Inferior parietal cortex (tissue), 1 donor: ENCODE results near the gene CARNS1.

ENCODE experiments used
- DNase-seq: peaks from one replicate; pipeline ENCODE4 v3.0.0-alpha.2; 2016; ENCODE audit errors: extremely low spot score

The CARNS1 gene

GRCh38 chr11:67415501-67416304 is at the start of gene CARNS1:
Gene CARNS1, plus strand, starts transcription at chr11:67415678. Its CDS starts 522 bp downstream, at chr11:67416200.
- DNase-seq: no peak

GRCh38 chr11:67365736-67366444 is 49.6 kb upstream of the CARNS1 start:
- DNase-seq: no peak

- no peak for DNase-seq
These were observed 48.9 kb upstream of the CARNS1 start for GRCh38 chr11:67366546-67366945.

- no peak for DNase-seq
These were observed 48.3 kb upstream of the CARNS1 start for GRCh38 chr11:67366961-67367760.

GRCh38 chr11:67367761-67368227 is 47.7 kb upstream of the CARNS1 start:
- DNase-seq: no peak

- DNase-seq: no peak
These were observed 46.9 kb upstream of the CARNS1 start for GRCh38 chr11:67368621-67369020.

- no peak for DNase-seq
These were observed 46.2 kb upstream of the CARNS1 start for GRCh38 chr11:67369275-67369674.

- no peak for DNase-seq
These were observed 45.6 kb upstream of the CARNS1 start for GRCh38 chr11:67369801-67370284.

- no peak for DNase-seq
These were observed 45.0 kb upstream of the CARNS1 start for GRCh38 chr11:67370351-67371076.

GRCh38 chr11:67371189-67371910 is 44.1 kb upstream of the CARNS1 start:
- no peak for DNase-seq

- no peak for DNase-seq
These were observed 43.6 kb upstream of the CARNS1 start for GRCh38 chr11:67371911-67372320.

GRCh38 chr11:67372321-67372992 is 43.0 kb upstream of the CARNS1 start:
- DNase-seq: no peak

- DNase-seq: no peak
These were observed 42.4 kb upstream of the CARNS1 start, which contains the start of gene CLCF1 for GRCh38 chr11:67372993-67373647. Gene CLCF1, minus strand, starts transcription at chr11:67373598. Its CDS starts 59 bp downstream, at chr11:67373539.

GRCh38 chr11:67373648-67374570 is 41.6 kb upstream of the CARNS1 start:
- peak; percentile 15 for DNase-seq

GRCh38 chr11:67374571-67375281 is 40.8 kb upstream of the CARNS1 start:
- no peak for DNase-seq

GRCh38 chr11:67375320-67376055 is 40.0 kb upstream of the CARNS1 start:
- no peak for DNase-seq
